Left lobe of liver (tissue), 2 donors: ENCODE measurements around the gene CARF. TPM values are rescaled to one million over a fixed set of nuclear protein-coding genes. Genes with fewer than 3 reads are reported as not detected.
A peak's percentile ranks its signal among the peaks of the same experiment; 100 is the strongest.

Experiments
- ATAC-seq: fragments of 200-7000 bp; cut with Tn5 transposase; one replicate; pipeline ENCODE4 v1.9.1; 2020; ENCODE audit warnings: mild to moderate bottlenecking, moderate library complexity
- DNase-seq: peaks from one replicate; pipeline ENCODE4 v3.0.0-alpha.2; 2020; ENCODE audit warnings: low spot score
- total RNA-seq: library from RNA; stranded (reverse); gene quantifications from one replicate; pipeline ENCODE4 v1.2.1, GENCODE V29; 2021
- donor health status: DM: no; HTN: no; CAD: no; lungs with moderate emphysema.
- donor health status: DM: no; HTN: yes; CAD: no.

CARF gene
- total RNA-seq, 1 donor from 2014 or later = 3.6 TPM

DNA sequence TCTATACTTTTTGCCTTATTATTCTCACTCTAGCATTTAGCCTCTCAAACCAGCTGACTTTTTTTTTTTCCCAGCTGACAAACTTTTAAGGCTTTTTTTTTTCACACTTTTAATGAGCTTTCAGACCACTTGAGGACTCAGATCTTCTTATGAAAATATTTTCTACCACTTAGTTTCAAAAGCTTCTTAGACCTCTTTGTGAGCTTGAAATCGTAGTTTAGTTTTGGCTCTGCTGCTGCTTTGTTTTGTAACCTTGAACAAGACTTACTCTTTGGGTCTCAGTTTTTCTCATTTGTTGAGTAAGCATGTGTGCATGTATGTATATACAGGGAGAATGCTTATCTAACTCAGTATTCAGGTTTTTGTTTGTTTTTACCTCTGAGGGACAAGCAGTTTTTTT lies 106.1 kb downstream of the CARF start:
- ATAC-seq (no peak), DNase-seq (no peak)

DNA sequence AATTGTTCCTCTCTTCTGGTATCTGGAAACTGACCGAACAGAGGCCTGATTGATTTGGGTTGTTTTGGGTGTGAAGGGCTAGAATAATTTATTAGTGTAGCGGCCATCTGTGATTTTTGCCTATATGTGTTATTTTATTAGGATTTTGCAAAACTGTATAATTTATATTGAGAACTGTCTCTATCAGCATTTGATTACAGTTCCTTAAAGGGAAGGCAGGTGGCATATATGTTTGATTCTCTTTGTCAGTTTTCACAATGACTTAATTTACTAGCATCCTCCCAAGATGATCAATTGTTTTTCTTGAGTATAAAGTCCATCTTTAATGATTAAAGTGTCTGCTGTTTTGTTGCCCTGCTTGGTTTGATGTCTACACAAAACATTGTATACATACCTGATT lies 107.1 kb downstream of the CARF start:
- no peak for ATAC-seq

DNA sequence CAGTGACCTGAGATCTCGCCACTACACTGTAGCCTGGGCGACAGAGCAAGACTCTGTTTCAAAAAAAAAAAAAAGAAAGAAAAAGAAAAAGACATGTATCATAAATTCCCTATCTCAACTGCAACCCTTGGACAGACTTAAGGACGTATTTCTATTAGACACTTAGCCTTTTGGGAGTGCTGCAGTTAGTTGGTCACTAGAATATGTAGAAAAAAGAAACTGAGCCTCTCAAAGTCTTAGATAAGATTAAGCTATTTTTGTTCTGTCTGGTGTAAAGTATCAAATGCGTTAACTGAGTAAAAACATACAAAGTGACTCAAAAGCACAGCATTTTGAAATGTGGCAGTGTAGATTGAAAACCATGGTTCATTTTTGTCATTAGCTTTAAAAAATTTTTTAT lies 109.9 kb downstream of the CARF start:
- DNase-seq (no peak), ATAC-seq (no peak)

More for the DNA sequence above, 107.1 kb downstream of the CARF start:
- DNase-seq = no peak

DNA sequence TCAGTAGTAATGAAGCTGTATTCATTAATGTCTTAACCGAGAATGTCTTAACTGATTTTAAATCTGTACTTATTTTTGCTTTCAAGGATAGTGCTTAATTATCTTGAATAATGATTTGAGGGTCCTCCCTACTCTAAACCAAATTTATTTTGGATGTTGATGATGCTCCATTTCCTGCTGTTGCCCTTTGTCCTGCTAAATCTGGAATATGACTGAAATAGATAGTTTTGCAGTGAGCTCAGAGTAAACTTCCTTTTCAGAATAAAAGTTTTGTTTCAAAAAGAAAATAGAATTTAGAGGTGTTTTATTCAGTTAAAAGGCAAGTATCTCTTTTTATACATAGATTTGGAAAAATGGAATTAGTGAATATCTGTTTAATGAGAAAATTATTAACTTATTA lies 110.7 kb downstream of the CARF start:
- ATAC-seq (no peak), DNase-seq (no peak)

DNA sequence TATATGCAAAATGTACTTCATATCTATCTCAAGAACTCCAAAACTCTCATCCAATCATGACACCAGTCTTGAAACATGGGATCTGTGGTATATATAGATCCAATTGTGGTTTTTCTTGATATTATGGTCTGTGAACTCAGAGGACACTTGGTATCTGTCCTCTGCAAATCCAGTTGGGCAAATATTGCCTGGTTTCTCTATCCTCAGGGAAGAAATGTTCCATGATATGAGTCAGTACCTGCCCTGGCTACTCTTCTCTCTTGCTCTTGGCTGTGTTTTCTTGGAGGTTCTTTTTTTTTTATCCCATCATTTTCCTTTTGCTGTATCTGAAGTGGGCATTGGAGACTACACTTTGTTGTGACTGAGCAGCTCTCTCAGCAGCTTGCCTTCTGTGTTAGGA lies 113.5 kb downstream of the CARF start:
- ATAC-seq = peak; percentile 54
- no peak for DNase-seq

DNA sequence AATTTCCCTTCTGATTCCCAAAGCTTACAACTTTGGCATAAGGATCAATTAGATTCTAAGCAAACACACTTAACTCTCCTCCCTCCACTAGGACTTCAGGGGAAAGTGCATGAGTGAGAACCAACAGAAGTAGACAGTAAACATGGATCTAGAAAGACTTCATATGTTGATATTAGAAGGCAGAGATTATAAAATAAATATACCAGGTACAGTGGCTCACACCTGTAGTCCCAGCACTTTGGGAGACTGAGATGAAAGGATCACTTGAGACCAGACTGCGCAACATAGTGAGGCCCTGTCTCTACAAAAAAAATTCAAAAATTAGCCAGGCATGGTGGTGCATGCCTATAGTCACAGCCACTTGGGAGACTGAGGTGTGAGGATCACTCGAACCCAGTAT lies 118.5 kb downstream of the CARF start:
- DNase-seq = no peak
- no peak for ATAC-seq

DNA sequence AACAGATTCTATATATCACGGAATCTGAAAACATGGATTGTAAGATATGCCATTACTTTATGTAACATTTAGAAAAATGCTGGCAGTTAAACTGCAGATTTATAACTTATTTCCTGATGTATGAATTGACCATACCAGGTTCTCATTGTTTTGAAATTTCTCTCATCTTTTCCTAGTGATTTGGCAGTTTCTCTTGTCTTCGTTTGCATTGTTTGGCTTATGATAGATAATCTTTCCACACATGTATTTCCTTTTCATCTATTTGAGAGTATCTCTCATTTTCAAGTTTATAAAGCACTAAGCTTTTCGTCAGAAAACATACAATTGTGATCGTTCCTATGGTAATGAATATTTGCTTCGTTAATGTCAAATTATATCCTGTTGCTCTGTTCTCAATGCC lies 118.9 kb downstream of the CARF start:
- ATAC-seq (no peak), DNase-seq (no peak)

DNA sequence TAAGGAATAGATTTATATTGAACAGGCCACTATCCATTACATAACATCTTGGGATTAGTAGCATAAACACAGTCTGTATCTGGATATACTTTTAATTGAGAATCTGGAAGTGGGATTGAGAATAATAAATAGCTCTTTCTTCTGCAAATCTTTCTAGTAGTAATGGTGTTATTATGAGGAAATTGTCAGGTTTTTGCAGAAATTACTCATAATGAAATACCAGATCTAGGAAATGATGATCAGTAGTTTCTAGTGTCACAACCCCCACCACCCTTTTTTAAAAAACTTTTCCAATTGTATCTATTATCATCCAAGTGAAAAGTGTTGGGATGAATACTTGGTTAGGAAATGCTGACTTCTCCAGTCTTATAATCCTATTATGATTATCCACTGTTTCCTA lies 121.3 kb downstream of the CARF start:
- ATAC-seq (no peak), DNase-seq (no peak)

DNA sequence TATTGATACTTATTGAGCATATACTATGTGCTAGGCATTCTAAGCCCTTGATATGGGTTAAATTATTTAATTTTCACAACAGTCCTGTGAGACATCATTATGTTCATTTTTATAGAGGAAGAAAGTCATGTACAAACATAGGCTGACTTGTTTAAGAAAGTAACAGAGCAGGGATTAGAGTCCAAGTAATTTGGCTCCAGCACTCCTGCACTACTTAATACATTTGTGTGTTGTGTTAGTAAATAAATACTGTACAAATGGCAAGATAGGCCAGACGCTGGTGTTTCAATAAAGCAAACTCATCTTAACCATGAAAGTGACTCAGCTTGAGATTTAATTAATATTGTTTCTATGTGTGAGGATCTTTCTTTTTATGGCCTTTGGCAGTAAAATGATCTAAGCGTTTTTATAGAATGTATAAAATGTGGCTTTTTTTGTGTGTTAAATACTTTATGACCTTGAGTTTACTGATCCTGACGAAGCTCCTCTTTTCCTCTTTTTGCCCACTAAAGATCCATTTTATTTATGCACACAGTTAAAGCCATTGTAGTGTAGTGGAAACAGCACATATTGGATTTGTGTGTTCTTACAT lies 123.9 kb downstream of the CARF start:
- ATAC-seq = peak; percentile 52
- no peak for DNase-seq

Other genes starting within 250 kb of the CARF start
- 0.63 TPM for gene ICA1L, start 40.5 kb upstream of the CARF start, total RNA-seq
- 19.3 TPM for gene WDR12, start 602 bp upstream of the CARF start, total RNA-seq
- gene NBEAL1, start 102.6 kb downstream of the CARF start, total RNA-seq = 19.9 TPM